ENCODE measurements around the gene SMYD3.

GRCh38 chr1:246226041-246226440, 281.0 kb downstream of the SMYD3 start:
- TF ChIP-seq CTBP1 (IDR thresholded peaks at IDR 0.05; ENCODE audit: borderline replicate concordance) (no peak), BHLHE40 (IDR thresholded peaks at IDR 0.05; ENCODE audit: borderline replicate concordance) (no peak), FOXA1 (IDR thresholded peaks at IDR 0.05) (no peak), PKNOX1 (IDR thresholded peaks at IDR 0.05) (no peak), FOXK2 (IDR thresholded peaks at IDR 0.05) (no peak), HDGF (IDR thresholded peaks at IDR 0.05; ENCODE audit: borderline replicate concordance) (no peak), SUZ12 (IDR thresholded peaks at IDR 0.05) (no peak), ELF4 (IDR thresholded peaks at IDR 0.05) (no peak), SP1 (IDR thresholded peaks at IDR 0.05) (no peak), ZNF384 (IDR thresholded peaks at IDR 0.05) (no peak), ARNT (IDR thresholded peaks at IDR 0.05) (no peak)

Data from HEK293T (cell line).